Measurements from ENCODE around the gene ZNF613. TPM values are rescaled to one million over a fixed set of nuclear protein-coding genes. Genes with fewer than 3 reads are reported as not detected.

ZNF613 gene
- 8.0 and 8.4 TPM in 2 replicates for total RNA-seq

GRCh38 chr19:51926784-51927741, at the start of gene ZNF613:
TSS of gene ZNF613 (plus strand) at chr19:51927472. CDS start at chr19:51936221, 8,749 bp downstream.

GRCh38 chr19:51887522-51888498, 39.5 kb upstream of the ZNF613 start, which contains the start of gene ZNF577:
TSS of gene ZNF577 (minus strand) at chr19:51887951. CDS start at chr19:51880382, 7,569 bp downstream.

GRCh38 chr19:51904331-51905165, 22.7 kb upstream of the ZNF613 start, which contains the start of gene ZNF649:
TSS of gene ZNF649 (minus strand) at chr19:51905017. CDS start at chr19:51900107, 4,910 bp downstream.

GRCh38 chr19:51986309-51987291, 59.3 kb downstream of the ZNF613 start, which contains the start of gene ZNF350:
TSS of gene ZNF350 (minus strand) at chr19:51986840. CDS start at chr19:51974360, 12,480 bp downstream.

Other genes with a start within 250 kb of the ZNF613 start
- gene SPACA6, start 234.1 kb upstream of the ZNF613 start, total RNA-seq: 5.2 and 11.0 TPM in 2 replicates
- 10.4 and 33.9 TPM in 2 replicates for gene HAS1, start 203.5 kb upstream of the ZNF613 start, total RNA-seq
- 1.6 and 1.8 TPM in 2 replicates for gene FPR1, start 175.6 kb upstream of the ZNF613 start, total RNA-seq
- 0.05 and 0.30 TPM in 2 replicates for gene FPR2, start 166.3 kb upstream of the ZNF613 start, total RNA-seq
- under 0.01 and 0.88 TPM in 2 replicates for gene FPR3, start 132.3 kb upstream of the ZNF613 start, total RNA-seq
- 9.1 and 14.0 TPM in 2 replicates for gene ZNF577, start 39.5 kb upstream of the ZNF613 start, total RNA-seq
- 8.9 and 9.7 TPM in 2 replicates for gene ZNF649, start 22.5 kb upstream of the ZNF613 start, total RNA-seq
- gene ZNF350, start 59.4 kb downstream of the ZNF613 start, total RNA-seq: 7.7 and 8.3 TPM in 2 replicates
- gene ZNF615, start 80.7 kb downstream of the ZNF613 start, total RNA-seq: 12.5 and 13.3 TPM in 2 replicates
- 10.1 and 11.5 TPM in 2 replicates for gene ZNF614, start 100.9 kb downstream of the ZNF613 start, total RNA-seq
- gene ZNF432, start 121.4 kb downstream of the ZNF613 start, total RNA-seq: 14.0 and 21.8 TPM in 2 replicates
- gene ZNF841, start 168.3 kb downstream of the ZNF613 start, total RNA-seq: 31.5 and 40.3 TPM in 2 replicates
- gene ZNF616, start 212.5 kb downstream of the ZNF613 start, total RNA-seq: 17.9 and 18.1 TPM in 2 replicates
- 4.7 and 5.6 TPM in 2 replicates for gene ZNF836, start 244.1 kb downstream of the ZNF613 start, total RNA-seq

Measured in smooth muscle cell of the umbilical artery (primary cell).